Stromal cell of bone marrow (primary cell): ENCODE results near the gene CCNA2.

ENCODE experiments used
- DNase-seq: peaks from one replicate; pipeline ENCODE4 v3.0.0-alpha.2; 2012; ENCODE audit warnings: low read depth

The CCNA2 gene

GRCh38 chr4:121823505-121824170 is at the start of gene CCNA2:
CCNA2 (minus strand) TSS chr4:121823883; CDS start chr4:121823628, 255 bp downstream.
- DNase-seq, result peak; percentile 93

GRCh38 chr4:121869841-121870822 is 46.4 kb upstream of the CCNA2 start, which contains the start of gene BBS7:
BBS7 (minus strand) TSS chr4:121870474; CDS start chr4:121870313, 161 bp downstream.
- peak; percentile 91 for DNase-seq

GRCh38 chr4:121863799-121864198 is 40.1 kb upstream of the CCNA2 start:
- no peak for DNase-seq

GRCh38 chr4:121861426-121861825 is 37.7 kb upstream of the CCNA2 start:
- DNase-seq, result no peak

GRCh38 chr4:121860121-121860520 is 36.4 kb upstream of the CCNA2 start:
- no peak for DNase-seq

GRCh38 chr4:121851354-121851753 is 27.7 kb upstream of the CCNA2 start:
- no peak for DNase-seq

- no peak for DNase-seq
Observed at GRCh38 chr4:121846662-121847061, 23.0 kb upstream of the CCNA2 start.

GRCh38 chr4:121842862-121843261 is 19.2 kb upstream of the CCNA2 start:
- no peak for DNase-seq

- DNase-seq, result no peak
Observed at GRCh38 chr4:121838136-121838535, 14.5 kb upstream of the CCNA2 start.

- no peak for DNase-seq
Observed at GRCh38 chr4:121829511-121829910, 5.8 kb upstream of the CCNA2 start.

- peak; percentile 46 for DNase-seq
Observed at GRCh38 chr4:121827853-121828252, 4.2 kb upstream of the CCNA2 start.

GRCh38 chr4:121824950-121825349 is 1.3 kb upstream of the CCNA2 start:
- no peak for DNase-seq

- DNase-seq, result no peak
Observed at GRCh38 chr4:121824171-121824527, 466 bp upstream of the CCNA2 start.

- DNase-seq, result no peak
Observed at GRCh38 chr4:121822796-121823504, 733 bp downstream of the CCNA2 start.

GRCh38 chr4:121822047-121822446 is 1.6 kb downstream of the CCNA2 start:
- no peak for DNase-seq

GRCh38 chr4:121819216-121819965 is 4.3 kb downstream of the CCNA2 start:
- DNase-seq, result no peak

GRCh38 chr4:121818215-121818614 is 5.5 kb downstream of the CCNA2 start:
- no peak for DNase-seq

GRCh38 chr4:121817701-121818100 is 6.0 kb downstream of the CCNA2 start:
- no peak for DNase-seq

GRCh38 chr4:121817006-121817405 is 6.7 kb downstream of the CCNA2 start:
- no peak for DNase-seq

- no peak for DNase-seq
Observed at GRCh38 chr4:121814756-121815155, 8.9 kb downstream of the CCNA2 start.

- no peak for DNase-seq
Observed at GRCh38 chr4:121811122-121811521, 12.6 kb downstream of the CCNA2 start.

- no peak for DNase-seq
Observed at GRCh38 chr4:121806411-121806810, 17.3 kb downstream of the CCNA2 start.
